Panc1 (cell line): ENCODE measurements around the gene SRSF3. TPM values are rescaled to one million over a fixed set of nuclear protein-coding genes. Genes with fewer than 3 reads are reported as not detected.

Experiments used
- ATAC-seq: fragments of 200-7000 bp; cut with Tn5 transposase; 2 replicates; pipeline ENCODE4 v1.9.1; 2020; ENCODE audit warnings: mild to moderate bottlenecking, moderate library complexity
- BruUV-seq: library from RNA; stranded (reverse); fragments of 400-500 nt; replicated peaks from 2 replicates; lab custom pipeline; 2021; lab: Mats Ljungman, UMichigan
- CTCF ChIA-PET: fragments of 300-600 bp; sonication (Branson Sonifier 250); formaldehyde crosslinking; loops from one replicate; lab custom pipeline; 2022; ENCODE audit warnings: antibody characterized with exemption; lab: Charles Lee
- POLR2A ChIA-PET: fragments of 300-600 bp; sonication (Branson Sonifier 250); formaldehyde crosslinking; loops from one replicate; lab custom pipeline; 2022; ENCODE audit warnings: antibody characterized with exemption; lab: Charles Lee
- DNase-seq: peaks from one replicate; pipeline ENCODE4 v3.0.0-alpha.2; 2010; ENCODE audit warnings: low read depth, low spot score
- H3K27ac ChIP-seq: 2 replicates; pipeline ENCODE4 v1.5.1; 2011; ENCODE audit warnings: mild to moderate bottlenecking, low read length, inconsistent platforms
- H3K27me3 ChIP-seq: fragments of 200-500 bp; sonication (Bioruptor generic); 2 replicates; pipeline ENCODE4 v1.6.0; 2014; ENCODE audit warnings: low read length, inconsistent platforms; ENCODE audit not compliant: control insufficient read depth, insufficient read depth
- H3K36me3 ChIP-seq: fragments of 200-500 bp; sonication (Bioruptor generic); 2 replicates; pipeline ENCODE4 v1.5.1; 2014; ENCODE audit warnings: inconsistent platforms, mild to moderate bottlenecking, low read length, moderate library complexity; ENCODE audit not compliant: control insufficient read depth, insufficient read depth
- H3K4me1 ChIP-seq: 2 replicates; pipeline ENCODE4 v1.5.1; 2011; ENCODE audit warnings: inconsistent platforms, mild to moderate bottlenecking, low read length, moderate library complexity; ENCODE audit not compliant: control insufficient read depth, insufficient read depth
- H3K4me3 ChIP-seq, 2 experiments: 2 replicates each; pipeline ENCODE4 v1.5.1; 2011 to 2012; ENCODE audit warnings: low read depth in 2 of 2, low read length in 2 of 2, mild to moderate bottlenecking in 2 of 2, inconsistent platforms in 1 of 2, moderate library complexity in 1 of 2
- H3K9me3 ChIP-seq: fragments of 200-500 bp; sonication (Bioruptor generic); 2 replicates; pipeline ENCODE4 v1.5.1; 2014; ENCODE audit warnings: low read depth, mild to moderate bottlenecking, inconsistent platforms, low read length, moderate library complexity; ENCODE audit not compliant: control insufficient read depth, insufficient read depth
- POLR2AphosphoS5 ChIP-seq: IDR thresholded peaks from 2 replicates; pipeline ENCODE4 v1.6.1; 2012; ENCODE audit warnings: mild to moderate bottlenecking, low read depth, low read length, moderate library complexity
- REST ChIP-seq, 2 experiments: IDR thresholded peaks; 2 replicates each; pipeline ENCODE4 v1.6.1; 2011 to 2012; ENCODE audit warnings: low read depth in 2 of 2, control low read depth in 1 of 2, low read length in 1 of 2, mild to moderate bottlenecking in 1 of 2, moderate library complexity in 1 of 2; ENCODE audit not compliant: insufficient read depth in 1 of 2
- SIN3A ChIP-seq: IDR thresholded peaks from 2 replicates; pipeline ENCODE4 v1.6.1; 2012; ENCODE audit warnings: low read depth, mild to moderate bottlenecking, low read length, moderate library complexity, borderline replicate concordance; ENCODE audit not compliant: insufficient read depth
- TCF7L2 ChIP-seq: IDR thresholded peaks from 2 replicates; pipeline ENCODE4 v1.6.1; 2011; ENCODE audit warnings: mild to moderate bottlenecking, low read depth, low read length, inconsistent platforms
- in situ Hi-C: cut with HindIII; loops from 2 replicates; pipeline ENCODE4 v1.10.0; 2016; ENCODE audit warnings: low sequenced_read_pairs, low pct_unique_long_range_greater_than_20kb
- intact Hi-C: fragments of 100-400 bp; cut with micrococcal nuclease; formaldehyde crosslinking; loops from one replicate; pipeline ENCODE4 v1.10.0; 2022; ENCODE audit not compliant: unreplicated experiment
- total RNA-seq: library from RNA; stranded (reverse); gene quantifications from one replicate; pipeline ENCODE4 v1.2.1, GENCODE V29; 2021; ENCODE audit not compliant: unreplicated experiment
- TF ChIP-seq, protein P1 (sequence below): fragments of 450-650 bp; IDR thresholded peaks from 2 replicates; pipeline ENCODE4 v1.5.1; 2017; ENCODE audit warnings: mild to moderate bottlenecking

Gene SRSF3
- total RNA-seq, 1 experiment from 2014 or later = 356 TPM

GRCh38 chr6:36608788-36609563 lies 14.8 kb downstream of the SRSF3 start:
- intact Hi-C loops = no loop called here
- in situ Hi-C loops = no loop called here
- ATAC-seq (peak; percentile 33; the same call in 1 of the 2 replicates), DNase-seq (no peak)
- BruUV-seq = TSS peak; percentile 8
- Histone ChIP-seq H3K4me3 (no peak overlapping the region), H3K27me3 (no peaks in the 10 kb centered on the region), H3K27ac (peak overlapping the region; percentile 48; the same call in 1 of the 2 replicates), H3K36me3 (peaks cover 20% of the 10 kb centered on the region), H3K4me1 (peaks cover 37% of the 10 kb centered on the region), H3K9me3 (no peaks in the 10 kb centered on the region)
- TF ChIP-seq POLR2AphosphoS5 (peak; percentile 61), TCF7L2 (no peak)
- CTCF ChIA-PET = interaction anchor here (0.6 kb wide), 1 partner anchor 150 kb away, joined by 4 read pairs; no protein-coding TSS in a partner anchor
- POLR2A ChIA-PET = interaction anchor here (0.5 to 0.7 kb wide), 6 partner anchors 8 to 181 kb away, joined by 3 to 9 read pairs (median 5); no protein-coding TSS in a partner anchor

GRCh38 chr6:36609582-36609981 lies 15.4 kb downstream of the SRSF3 start:
- POLR2A ChIA-PET = interaction anchor here (0.6 to 0.7 kb wide), 2 partner anchors 9 to 192 kb away, joined by 3 to 5 read pairs; no protein-coding TSS in a partner anchor
- Histone ChIP-seq H3K27ac (no peak overlapping the region), H3K4me1 (peaks cover 32% of the 10 kb centered on the region), H3K27me3 (no peaks in the 10 kb centered on the region), H3K9me3 (no peaks in the 10 kb centered on the region), H3K4me3 (no peak overlapping the region), H3K36me3 (peaks cover 14% of the 10 kb centered on the region)
- DNase-seq (no peak), ATAC-seq (no peak)
- TF ChIP-seq TCF7L2 (no peak), POLR2AphosphoS5 (no peak; the same call in none of the 2 replicates), SIN3A (no peak), REST (IDR thresholded peaks at IDR 0.05; ENCODE audit: insufficient read depth in 1 of 2, low read depth in 2 of 2, low read length in 1 of 2) (no peak)
- TF ChIP-seq, protein P1, sequence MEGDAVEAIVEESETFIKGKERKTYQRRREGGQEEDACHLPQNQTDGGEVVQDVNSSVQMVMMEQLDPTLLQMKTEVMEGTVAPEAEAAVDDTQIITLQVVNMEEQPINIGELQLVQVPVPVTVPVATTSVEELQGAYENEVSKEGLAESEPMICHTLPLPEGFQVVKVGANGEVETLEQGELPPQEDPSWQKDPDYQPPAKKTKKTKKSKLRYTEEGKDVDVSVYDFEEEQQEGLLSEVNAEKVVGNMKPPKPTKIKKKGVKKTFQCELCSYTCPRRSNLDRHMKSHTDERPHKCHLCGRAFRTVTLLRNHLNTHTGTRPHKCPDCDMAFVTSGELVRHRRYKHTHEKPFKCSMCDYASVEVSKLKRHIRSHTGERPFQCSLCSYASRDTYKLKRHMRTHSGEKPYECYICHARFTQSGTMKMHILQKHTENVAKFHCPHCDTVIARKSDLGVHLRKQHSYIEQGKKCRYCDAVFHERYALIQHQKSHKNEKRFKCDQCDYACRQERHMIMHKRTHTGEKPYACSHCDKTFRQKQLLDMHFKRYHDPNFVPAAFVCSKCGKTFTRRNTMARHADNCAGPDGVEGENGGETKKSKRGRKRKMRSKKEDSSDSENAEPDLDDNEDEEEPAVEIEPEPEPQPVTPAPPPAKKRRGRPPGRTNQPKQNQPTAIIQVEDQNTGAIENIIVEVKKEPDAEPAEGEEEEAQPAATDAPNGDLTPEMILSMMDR = no peak
- CTCF ChIA-PET = interaction anchor here (0.6 to 0.7 kb wide), 2 partner anchors 30 to 240 kb away, joined by 5 to 7 read pairs; no protein-coding TSS in a partner anchor
- in situ Hi-C loops (no loop called here), intact Hi-C loops (no loop called here)
- BruUV-seq = no TSS peak
